A549 (cell line): ENCODE results near the gene SEMA4B.
"Not testable (repeated sequence)": the region's sequence is repeated elsewhere in the genome, so short reads cannot be mapped to it uniquely, and the experiment has no call there.

Source experiments
- CTCF ChIP-seq: fragments of >200 bp; sonication (Bioruptor Twin); formaldehyde crosslinking; IDR thresholded peaks from 3 replicates; pipeline ENCODE4 v1.5.1; 2016
- JUNB ChIP-seq: fragments of >200 bp; sonication (Bioruptor Twin); formaldehyde crosslinking; IDR thresholded peaks from 2 replicates; pipeline ENCODE4 v1.6.1; 2016

- not testable (repeated sequence) for TF ChIP-seq CTCF, JUNB
Measured at GRCh38 chr15:90188065-90188464, 13.1 kb upstream of the SEMA4B start.
